Measurements from ENCODE around the gene HRH4.

HRH4 gene

DNA sequence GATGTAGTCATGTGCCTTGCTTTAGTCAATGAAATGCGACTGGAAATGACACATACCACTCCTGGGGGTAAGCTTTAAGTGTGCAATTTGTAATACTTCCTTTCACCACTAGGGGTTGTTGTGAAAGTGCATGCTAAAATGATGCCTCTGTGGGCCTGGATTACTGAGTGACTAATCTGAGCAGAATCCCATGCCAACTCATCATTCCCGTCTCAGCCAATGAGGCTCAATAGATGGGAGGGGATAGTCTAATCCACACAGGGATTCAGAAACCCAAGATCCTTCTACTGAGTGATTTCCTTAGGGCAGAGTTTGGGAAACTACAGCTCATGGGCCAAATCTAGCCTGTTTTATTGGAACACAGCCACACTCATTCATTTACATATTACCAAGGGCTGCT, 54.0 kb downstream of the HRH4 start:
- peak; percentile 21 for DNase-seq

DNA sequence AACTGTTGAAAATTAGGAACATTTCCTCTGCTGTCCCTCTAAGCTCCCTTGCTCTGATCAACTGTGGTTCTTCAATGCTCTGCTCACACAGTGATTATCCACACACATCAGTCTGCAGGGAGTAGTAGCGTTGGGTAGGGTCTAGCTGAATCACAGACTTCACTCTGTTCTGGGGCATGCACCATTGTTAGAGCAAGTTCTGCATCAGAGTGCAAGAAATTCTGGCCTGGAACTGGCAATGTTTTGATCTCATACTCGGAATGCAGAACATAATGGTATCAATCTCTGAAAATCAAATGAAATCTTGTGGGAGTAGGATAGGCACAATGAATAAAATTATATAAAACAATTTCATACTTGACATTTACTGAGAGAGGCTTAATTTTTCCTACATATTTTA, 55.3 kb downstream of the HRH4 start:
- DNase-seq = no peak

DNA sequence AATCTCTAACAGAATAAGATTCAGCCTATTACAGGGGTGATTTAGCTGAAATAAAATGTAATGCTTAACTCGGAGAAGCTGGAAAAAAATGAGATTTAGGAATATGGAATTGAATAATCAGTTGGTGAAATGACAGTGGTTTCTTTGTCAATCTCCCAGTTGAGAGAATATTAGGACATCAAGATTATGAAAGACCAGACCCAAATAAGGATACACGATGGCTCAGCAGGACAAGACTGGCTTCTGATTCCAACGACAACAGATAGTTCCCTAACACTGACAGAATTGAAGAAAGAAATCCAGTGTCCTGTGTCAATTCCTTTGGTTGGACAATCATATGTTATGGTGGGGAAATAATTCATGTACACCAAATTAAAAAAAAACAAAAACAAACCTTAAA, 55.8 kb downstream of the HRH4 start:
- no peak for DNase-seq

DNA sequence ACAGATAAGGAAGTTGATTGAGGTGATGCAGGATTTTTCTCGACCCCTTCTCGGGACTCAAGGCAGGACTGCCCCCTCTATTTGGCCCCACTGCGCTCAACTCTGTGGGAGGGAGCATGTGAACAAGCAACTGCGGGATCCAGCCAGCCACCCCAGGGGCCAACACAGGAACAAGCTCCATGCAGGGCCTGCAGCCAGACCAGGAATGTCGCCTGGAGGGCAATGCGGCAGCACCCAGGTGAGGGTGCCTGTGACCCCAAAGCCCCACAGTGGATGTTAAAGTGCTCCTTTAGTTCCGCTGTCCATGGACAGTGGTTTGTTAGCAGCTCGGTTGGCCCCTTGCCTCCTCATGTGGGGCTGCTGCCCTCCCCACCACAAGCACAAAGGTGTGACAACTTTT, 57.1 kb downstream of the HRH4 start:
- DNase-seq = no peak

DNA sequence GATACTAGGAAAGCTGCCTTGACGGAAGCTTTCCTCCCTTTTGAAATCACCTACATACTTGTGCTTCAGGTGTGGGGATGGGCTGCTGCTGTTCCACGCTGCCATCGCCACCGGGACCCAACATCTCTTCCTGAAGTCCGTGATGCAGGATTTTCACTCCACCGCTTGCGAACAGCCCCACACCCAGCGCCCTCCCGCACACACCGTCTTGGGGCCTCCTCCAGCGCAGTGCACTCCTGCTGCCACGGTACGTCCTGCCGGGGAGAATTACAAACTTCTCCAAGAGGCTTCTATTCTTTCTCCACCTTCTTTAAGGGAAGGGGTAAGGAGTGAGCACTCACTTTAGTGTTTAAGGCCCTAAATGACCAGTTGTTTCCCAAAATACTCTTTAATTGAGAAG, 58.2 kb downstream of the HRH4 start:
- no peak for DNase-seq

Data from fibroblast of skin of abdomen (primary cell).